Urothelium cell line (cell line): ENCODE measurements around the gene CDK11A.
"Not testable (repeated sequence)": the region's sequence is repeated elsewhere in the genome, so short reads cannot be mapped to it uniquely, and the experiment has no call there.

Source experiments
- DNase-seq: peaks from one replicate; pipeline ENCODE4 v3.0.0; 2011; ENCODE audit warnings: low spot score, mixed read lengths
- FAIRE-seq: peaks from 2 replicates; lab custom pipeline; 2011; peaks lifted over from hg19 to GRCh38; lab: Jason Lieb, UNC

Gene CDK11A

DNA sequence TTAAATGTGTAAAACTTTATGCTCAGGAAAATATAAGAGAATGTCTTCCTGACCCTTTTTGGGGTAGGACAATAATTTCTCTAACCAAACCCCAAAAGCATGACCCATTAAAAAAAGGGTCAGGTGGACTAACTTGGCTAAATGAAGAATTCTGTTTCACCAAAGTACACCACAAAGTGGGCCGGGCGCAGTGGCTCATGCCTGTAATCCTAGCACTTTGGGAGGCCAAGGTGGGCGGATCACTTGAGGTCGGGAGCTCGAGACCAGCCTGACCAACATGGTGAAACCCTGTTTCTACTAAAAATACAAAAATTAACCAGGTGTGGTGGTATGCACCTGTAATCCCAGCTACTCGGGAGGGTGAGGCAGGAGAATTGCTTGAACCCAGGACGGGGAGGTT lies 34.6 kb downstream of the CDK11A start:
- not testable (repeated sequence) for FAIRE-seq

DNA sequence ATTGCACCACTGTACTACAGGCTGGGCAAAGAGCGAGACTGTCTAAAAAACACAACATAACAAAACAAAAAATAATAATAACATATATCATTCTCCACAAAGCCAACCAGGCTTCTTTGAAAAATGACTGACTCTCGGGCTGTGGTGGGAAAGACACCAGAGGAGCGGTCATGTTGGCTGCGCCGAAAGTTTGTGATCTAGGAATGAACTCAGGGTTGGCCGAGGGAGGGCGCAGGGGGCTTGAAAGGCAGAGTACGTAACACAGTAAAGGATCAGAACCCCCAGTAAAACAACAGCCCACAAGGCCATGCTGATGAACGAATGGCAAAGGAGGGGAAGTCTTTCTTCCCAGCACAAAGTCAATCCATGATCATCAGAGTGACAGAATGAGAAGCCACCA lies 36.3 kb downstream of the CDK11A start:
- no peak for DNase-seq
- FAIRE-seq = no peak

More for the DNA sequence above, 34.6 kb downstream of the CDK11A start:
- not testable (repeated sequence) for DNase-seq

DNA sequence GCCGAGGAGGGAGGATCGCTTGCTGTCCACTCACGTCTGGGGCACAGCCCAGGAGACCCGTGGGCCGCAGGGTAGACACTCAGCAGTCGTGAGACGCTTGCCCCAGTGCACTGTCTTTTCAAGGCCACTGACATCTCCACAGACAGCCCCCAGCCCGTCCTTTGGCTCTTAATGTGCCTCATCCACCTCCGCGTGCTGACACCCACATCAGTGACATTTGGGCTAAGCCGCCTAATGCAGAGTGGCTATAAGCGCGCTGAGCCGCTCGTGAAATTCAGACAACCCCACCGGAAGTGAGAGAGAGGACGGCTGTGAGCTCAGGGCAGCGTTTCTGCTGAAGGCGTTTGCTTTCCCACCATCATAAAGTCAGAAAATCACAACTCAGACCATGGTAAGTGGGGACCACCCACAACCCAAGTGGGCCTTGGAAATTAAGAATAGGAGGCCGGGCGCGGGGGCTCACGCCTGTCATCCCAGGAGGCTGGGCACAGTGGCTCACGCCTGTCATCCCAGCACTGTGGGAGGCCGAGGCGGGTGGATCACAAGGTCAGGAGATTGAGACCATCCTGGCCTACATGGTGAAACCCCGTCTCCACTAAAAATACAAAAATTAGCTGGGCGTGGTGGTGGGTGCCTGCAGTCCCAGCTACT lies 40.0 kb downstream of the CDK11A start:
- DNase-seq (no peak), FAIRE-seq (no peak)

DNA sequence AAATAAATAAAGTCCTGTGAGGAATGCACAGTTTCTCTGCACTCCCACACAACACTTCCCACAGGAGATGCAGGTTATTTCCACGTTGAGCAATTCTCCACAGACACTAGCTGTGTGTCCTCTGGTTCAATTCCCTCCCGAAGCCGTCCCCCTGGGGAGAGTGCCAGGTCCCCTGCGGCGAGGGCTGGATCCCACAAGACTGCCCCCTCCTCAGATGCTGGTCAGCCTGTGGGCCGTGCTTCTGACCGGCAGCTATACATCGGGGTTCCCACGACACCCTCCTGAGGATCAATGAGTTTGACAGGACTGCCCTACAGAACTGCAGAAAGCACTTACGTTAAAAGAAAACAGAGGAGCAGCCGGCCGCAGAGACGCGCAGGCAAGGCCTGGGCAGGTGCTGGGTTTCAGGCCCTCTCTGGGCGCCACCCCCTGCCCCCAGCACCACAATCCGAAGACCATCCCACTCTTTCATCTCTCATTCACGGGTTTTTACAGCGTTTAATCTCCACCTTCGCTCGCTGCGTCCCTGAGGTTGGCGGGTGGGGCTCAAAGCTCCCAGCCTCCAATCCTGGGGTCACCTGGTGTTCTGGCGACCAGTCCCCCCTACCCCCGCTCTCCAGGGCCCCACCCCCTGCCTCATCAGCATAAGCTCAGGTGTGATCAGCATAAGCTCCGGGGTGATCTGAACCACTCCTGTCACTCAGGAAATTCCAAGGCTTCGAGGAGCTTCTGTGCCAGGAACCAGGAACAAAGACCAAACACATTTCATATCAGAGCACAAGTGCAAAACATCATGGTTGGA lies 40.9 kb downstream of the CDK11A start:
- FAIRE-seq (no peak), DNase-seq (no peak)

DNA sequence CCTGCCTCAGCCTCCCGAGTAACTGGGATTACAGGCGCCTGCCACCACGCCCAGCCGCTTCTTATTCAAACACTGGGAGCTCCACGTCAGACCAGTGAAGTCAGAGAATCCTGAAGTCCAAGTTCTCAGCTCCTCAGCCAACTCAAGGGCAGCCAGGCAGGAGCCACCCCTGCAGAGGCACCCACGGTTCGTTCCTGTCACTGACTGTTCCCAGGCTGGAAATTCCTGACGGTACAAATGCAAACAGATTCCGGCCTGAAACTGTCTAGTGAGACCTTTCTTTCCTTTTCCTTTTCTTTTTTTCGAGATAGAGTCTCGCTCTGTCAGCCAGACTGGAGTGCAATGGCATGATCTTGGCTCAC lies 43.3 kb downstream of the CDK11A start:
- DNase-seq (no peak), FAIRE-seq (no peak)

DNA sequence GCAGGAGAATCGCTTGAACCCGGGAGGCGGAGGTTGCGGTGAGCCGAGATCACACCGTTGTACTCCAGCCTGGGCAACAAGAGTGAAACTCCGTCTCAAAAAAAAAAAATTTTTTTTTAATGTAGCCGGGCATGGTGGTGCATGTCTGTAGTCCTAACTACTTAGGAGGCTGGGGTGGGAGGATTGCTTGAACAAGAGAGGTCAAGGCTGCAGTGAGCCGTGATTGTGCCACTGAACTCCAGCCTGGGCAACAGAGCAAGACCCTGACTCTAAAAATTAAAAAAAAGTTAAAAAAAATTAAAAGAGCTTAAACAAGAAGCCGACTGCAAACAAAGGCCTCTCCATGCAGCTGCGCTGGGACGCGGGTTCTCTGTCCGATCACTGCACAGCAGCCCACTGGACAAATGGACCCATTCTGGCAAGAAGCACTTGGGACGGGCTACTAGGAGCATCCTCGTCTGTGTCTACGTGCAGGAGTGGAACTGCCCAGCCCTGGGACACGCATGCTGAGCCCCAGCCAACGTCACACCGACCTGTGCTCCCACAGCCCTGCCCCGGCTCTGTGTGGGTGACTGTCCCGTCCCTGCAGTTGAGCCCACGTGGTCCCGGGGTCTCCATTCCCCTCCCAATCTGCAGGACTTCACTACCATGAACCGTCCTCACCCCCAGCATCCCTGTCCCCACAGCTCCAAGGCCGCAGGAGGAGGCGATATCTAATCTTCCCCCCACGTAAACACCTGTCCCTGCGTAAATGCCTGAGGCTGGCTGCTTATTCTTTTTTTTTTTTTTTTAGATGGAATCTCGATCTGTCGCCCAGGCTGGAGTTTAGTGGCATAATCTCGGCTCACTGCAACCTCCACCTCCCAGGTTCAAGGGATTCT lies 43.9 kb downstream of the CDK11A start:
- FAIRE-seq = no peak
- DNase-seq = no peak

DNA sequence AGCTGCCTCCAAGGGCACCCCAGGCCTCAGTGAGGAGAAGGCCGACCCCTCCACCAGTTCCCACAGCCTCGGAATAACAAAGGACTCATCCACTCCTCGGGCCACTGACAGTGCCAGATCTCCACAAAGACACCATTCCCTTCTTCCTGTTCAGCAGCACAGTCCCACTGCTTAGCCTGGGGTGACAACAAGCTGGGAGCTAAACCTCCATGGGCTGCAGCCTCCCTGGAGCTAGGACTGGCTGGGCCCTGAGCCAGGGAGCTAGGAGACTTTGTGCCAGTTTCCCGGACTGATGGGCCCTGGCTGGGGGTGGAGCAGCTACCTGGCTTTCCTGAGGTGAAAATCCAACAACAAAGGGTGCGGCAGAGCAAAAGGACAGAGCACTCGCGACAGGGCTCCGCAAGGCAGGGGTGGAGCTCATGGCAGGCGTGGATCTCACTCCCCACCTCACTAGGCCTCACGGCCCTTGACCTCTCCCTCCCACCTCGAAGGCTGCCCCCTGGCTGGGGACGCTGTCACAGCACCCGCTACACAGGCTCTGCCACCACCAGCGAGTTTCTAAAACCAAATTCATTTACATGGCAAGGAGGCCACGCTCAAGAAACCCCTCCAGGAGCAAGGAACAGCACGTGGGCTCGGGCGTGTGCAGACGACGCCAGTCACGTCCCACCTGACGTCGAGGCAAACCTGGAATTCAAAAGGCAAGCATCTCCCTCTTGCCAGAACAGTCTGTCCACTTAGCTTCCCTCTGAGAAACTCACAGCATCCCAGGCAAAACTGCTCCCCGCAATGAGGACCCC lies 45.4 kb downstream of the CDK11A start:
- DNase-seq = no peak
- FAIRE-seq = no peak

DNA sequence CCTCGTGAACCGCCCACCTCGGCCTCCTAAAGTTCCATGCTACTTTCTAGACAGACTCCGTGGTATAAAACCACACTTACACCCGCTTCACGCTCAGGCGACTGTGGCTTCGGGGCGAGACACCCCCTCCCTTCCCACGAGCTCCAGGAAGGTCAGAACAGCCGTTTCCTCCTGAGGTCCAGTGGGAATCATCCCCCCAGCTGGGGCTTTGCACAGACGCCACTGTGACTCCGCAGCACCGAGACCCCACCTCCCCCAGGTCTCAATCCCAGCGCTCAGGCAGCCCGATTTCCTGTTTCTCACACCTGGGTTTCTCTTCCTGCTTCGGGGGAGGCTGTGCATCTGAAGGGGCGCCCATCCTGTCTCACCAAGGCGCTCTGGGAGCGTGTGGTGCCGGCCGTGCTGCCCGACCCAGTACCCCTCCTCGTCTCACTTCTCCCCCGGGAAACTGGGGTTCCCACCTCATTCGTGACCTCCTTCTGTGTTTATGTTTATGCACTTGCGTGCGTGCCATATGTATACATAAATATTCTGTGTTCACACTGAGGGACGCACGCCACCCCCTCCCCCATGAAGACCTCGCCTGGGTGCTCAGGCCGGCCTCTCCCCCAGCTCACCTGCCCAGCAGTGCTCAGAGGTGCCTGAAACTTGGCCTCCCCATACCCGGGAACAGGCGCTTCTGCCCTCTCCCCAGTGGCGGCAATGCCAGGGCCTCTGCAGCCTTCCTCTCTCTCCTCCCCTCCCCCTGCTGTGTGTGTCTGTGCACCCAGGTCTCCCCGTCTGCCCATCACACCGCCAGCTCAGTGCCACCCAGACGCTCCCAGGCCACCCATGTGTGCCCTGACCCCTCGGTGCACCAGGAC lies 46.2 kb downstream of the CDK11A start:
- DNase-seq = no peak
- no peak for FAIRE-seq

DNA sequence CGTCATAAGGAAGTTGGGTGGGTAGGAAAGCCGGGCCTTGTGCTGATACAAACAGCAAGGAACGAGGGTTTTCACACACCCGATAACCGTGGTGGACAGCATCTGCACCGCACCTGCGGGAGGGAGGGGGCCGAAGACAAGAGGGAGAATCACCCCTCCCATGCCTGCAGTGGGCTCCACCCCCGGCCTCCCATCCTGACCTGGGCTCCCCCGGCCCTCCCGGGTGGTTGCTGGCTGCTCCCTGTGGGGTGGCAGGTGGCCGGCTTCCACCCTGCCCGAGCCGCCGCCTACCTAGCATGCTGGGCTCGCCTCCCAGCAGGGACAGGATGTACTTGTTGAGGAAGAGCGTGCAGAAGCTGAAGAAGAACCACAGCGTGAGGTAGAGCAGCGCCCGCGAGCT lies 48.1 kb downstream of the CDK11A start:
- not testable (repeated sequence) for DNase-seq, FAIRE-seq

DNA sequence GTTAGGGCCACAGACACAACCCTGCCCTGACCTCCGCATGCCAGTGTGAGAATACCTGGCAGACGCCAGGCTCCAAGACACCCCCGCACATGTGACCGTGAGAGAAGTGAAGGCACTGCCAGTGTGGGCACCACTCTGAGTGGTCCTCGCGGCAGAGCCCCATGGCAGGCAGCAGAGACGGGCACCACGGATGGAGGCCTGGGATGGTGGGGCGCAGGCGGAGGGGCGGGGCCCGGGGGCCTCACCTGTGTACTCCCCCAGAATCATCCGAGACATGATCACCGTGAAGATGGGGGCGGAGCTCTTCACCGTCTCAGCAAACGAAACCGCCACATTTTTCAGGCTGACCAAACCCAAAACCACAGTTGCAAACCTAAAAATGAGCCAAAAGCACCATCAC lies 48.9 kb downstream of the CDK11A start:
- FAIRE-seq = not testable (repeated sequence)

DNA sequence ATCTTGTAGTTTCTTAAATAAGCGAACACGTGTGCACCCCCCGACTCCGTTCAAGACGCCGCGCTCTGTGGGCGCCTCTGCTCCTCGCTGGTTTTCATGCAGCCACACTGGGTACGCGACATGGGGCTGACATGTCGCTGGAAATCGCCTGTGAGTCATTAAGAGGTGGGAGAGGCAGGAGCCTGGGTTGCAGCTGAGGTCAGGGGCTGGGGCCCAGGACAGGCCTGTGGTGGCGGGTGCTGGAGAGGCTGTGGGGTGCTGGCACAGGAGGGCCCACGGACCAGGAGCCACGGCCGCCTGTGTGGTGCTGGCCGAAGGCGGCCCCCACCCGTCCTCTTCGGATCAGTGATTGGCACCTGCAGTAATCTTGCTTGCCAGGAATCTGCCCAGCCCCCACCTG lies 49.4 kb downstream of the CDK11A start:
- not testable (repeated sequence) for DNase-seq, FAIRE-seq

More for the DNA sequence above, 48.9 kb downstream of the CDK11A start:
- DNase-seq = not testable (repeated sequence)

DNA sequence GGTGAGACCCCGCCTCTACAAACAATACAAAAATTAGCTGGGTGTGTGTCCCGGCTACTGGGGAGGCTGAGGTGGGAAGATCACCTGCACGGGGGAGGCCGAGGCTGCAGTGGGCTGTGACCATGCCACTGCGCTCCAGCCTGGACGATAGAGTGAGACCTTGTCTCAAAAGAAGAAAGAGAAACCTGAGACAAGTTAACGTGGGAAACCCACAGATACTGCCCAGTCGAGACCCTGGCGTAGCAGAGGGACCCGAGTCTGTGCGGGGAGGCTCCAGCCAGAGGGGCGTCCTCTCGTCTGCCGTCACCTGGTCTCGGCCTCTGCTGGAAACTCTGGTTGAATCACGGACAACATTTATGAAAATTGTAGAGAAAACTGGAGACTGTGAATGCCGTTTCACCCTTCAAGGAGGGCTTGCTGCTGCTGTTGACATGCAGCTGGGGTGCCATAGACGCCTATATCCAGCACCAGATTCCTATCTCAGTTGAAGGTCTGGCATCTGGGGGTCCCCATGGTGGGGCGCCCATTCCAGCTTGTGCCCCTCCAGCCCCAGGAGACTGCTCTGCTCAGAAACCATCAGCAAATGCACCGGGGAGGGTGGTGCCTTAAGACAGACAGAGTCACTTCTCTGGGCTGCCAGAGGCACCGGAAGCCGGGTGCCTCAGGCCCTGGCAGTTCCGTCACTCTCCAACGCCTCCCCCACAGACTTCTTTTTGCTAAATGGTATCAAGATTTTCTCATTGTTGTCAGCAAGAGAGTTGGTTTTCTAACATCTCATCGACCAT lies 51.8 kb downstream of the CDK11A start:
- FAIRE-seq (no peak), DNase-seq (no peak)

DNA sequence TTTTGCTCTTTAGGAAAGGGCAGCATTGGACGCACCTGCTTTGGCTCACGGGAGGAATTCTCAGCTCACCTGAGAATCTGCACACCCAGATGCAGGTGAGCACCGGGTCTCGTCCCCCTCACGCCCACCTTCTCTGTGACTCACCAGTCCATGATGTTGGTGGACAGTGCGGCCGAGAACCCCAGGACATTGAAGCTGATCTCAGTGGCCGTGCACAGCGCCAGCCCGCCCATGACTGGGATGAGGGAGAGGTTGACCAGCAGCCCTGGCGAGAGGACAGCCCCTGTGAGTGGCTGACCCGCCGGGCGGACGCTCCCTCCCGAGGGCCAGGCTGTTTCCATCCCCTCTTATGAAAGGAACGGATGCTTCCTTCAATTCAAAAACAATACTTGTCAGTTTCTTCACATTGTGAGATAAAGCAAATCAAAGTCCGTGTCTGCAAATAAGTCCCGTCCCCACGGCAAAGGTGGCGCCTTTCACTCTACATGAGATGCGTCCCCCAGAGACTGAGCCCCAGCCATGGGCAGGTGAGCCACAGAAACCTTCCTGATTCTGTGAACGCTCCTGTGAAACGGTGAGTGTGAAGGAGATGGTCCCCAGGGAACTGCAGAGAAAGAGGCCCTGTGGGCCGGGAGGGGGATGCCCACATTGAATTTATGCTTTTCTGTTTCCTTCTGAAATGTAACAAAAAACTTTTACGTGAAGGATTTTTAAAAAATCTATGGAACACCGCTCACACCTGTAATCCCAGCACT lies 52.6 kb downstream of the CDK11A start:
- DNase-seq (no peak), FAIRE-seq (no peak)

DNA sequence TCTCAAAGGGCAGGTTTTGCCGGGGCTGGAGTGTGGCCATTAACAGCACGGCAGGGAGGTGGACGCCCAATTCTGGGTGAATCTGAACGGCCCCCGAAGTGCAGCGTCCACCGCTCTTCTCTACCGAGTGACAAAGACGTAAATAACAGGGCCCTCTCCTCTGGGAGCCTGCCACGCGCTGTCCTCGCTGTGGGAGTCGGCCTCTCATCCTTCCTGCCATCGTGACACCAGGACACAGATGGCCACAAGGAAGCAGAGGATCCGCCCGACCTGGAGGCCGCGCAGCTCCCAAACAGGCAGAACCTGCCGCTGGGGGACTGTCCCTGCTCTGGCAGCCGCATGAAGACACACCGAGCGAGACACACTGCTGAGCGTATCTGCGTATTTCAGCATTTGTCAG lies 53.3 kb downstream of the CDK11A start:
- no peak for FAIRE-seq
- DNase-seq = no peak

DNA sequence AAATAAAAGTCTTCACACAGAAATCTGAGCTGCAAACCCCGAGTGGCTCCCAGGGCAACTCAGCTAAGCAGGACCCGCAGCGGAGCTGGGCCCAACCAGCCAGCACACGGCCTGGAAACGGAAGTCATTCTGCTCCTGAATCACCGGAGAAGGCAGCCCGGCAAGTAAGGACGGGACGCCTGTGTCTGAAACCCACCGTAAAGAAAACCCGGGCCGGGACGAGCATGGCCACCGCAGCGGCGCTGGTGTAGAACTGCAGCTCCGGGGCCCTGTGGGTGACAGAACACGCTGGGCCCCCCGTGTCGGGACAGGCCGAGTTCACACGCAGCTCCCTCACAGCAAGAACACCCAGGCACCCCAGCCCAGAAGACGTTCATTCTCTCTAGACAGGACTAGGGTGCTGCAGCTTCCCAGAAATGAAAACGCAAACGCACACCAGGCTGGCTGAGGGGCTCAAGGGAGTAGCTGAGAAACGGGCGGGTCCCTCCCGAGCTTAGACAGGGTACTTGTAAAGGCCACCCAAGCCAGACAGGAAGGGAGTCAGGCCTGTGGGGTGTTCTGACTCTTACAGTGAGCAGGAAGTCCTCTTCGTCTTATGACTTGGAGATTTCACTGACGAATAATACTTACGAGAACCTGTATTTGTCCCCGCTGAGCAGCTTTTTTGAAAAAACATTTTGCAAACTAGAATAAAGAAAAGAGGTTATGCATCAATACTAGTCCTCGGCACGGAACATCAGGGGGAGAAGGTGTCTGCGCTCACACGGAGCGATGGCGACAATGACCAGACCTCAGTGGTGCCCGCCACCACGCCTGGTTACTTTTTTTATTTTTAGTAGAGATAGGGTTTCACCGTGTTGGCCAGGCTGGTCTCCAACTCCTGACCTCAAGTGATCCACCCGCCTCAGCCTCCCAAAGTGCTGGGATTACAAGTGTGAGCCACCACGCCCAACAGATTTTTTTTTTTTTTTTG lies 54.4 kb downstream of the CDK11A start:
- DNase-seq (no peak), FAIRE-seq (no peak)

DNA sequence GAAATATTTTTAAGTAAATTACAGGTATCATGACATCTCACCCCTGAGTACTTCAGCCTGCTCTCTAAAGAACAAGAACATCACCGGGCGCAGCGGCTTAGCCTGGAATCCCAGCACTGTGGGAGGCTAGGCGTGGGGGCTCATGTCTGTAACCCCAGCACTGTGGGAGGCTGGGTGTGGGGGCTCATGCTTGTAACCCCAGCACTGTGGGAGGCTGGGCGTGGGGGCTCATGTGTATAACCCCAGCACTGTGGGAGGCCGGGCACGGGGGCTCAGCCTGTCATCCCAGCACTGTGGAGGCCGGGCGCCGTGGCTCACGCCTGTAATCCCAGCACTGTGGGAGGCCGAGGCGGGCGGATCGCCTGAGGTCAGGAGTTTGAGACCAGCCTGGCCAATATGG lies 57.6 kb downstream of the CDK11A start:
- FAIRE-seq (no peak), DNase-seq (no peak)

DNA sequence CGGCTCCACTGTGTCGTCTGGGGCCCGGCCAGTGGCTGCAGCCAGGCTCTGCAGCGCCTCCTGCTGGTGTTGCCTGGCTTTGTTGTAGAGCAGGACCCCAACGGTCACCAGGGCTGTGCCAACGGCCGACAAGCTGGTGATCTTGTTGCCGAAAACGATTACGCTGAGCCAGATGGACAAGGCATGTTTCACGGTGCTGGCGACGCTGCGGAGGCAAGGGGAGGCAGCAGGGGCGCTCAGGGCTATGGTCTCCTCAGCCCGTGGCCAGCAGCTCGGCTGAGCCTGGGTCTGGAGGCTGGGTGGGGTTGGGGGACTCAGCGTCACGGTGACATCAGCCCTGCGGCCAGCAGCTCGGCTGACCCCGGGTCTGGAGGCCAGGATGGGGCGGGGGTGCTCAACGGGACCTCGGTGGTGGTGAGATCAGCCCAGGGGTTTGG lies 58.3 kb downstream of the CDK11A start:
- DNase-seq (peak; percentile 12), FAIRE-seq (no peak)
